Activated naive CD8-positive, alpha-beta T cell treated with anti-CD3 and anti-CD28 coated beads, Interleukin-2, amount 50 U/mL, for 16 hours (primary cell): ENCODE results near the gene CELSR1.
"Not testable (repeated sequence)": the region's sequence is repeated elsewhere in the genome, so short reads cannot be mapped to it uniquely, and the experiment has no call there.

ENCODE experiments used
- DNase-seq: peaks from one replicate; pipeline ENCODE4 v3.0.0-alpha.2; 2020; ENCODE audit warnings: low read depth, low spot score

Gene CELSR1

GRCh38 chr22:46424496-46424895, 112.9 kb downstream of the CELSR1 start:
- no peak for DNase-seq

- no peak for DNase-seq
These were observed 114.5 kb downstream of the CELSR1 start for GRCh38 chr22:46422896-46423295.

GRCh38 chr22:46421267-46421666, 116.2 kb downstream of the CELSR1 start:
- DNase-seq: no peak

- no peak for DNase-seq
These were observed 117.5 kb downstream of the CELSR1 start for GRCh38 chr22:46419754-46420571.

- DNase-seq: no peak
These were observed 118.6 kb downstream of the CELSR1 start for GRCh38 chr22:46418827-46419226.

- no peak for DNase-seq
These were observed 119.7 kb downstream of the CELSR1 start for GRCh38 chr22:46417769-46418168.

- no peak for DNase-seq
These were observed 120.4 kb downstream of the CELSR1 start for GRCh38 chr22:46416891-46417580.

GRCh38 chr22:46416520-46416871, 120.9 kb downstream of the CELSR1 start:
- no peak for DNase-seq

- DNase-seq: no peak
These were observed 121.5 kb downstream of the CELSR1 start for GRCh38 chr22:46415776-46416519.

GRCh38 chr22:46414704-46415103, 122.7 kb downstream of the CELSR1 start:
- DNase-seq: no peak

- no peak for DNase-seq
These were observed 123.6 kb downstream of the CELSR1 start for GRCh38 chr22:46413725-46414379.

GRCh38 chr22:46411347-46411746, 126.1 kb downstream of the CELSR1 start:
- no peak for DNase-seq

GRCh38 chr22:46410291-46410808, 127.1 kb downstream of the CELSR1 start:
- DNase-seq: no peak

- no peak for DNase-seq
These were observed 127.7 kb downstream of the CELSR1 start for GRCh38 chr22:46409631-46410210.

- DNase-seq: no peak
These were observed 128.6 kb downstream of the CELSR1 start for GRCh38 chr22:46408568-46409506.

GRCh38 chr22:46407748-46408147, 129.7 kb downstream of the CELSR1 start:
- no peak for DNase-seq

- DNase-seq: no peak
These were observed 130.6 kb downstream of the CELSR1 start for GRCh38 chr22:46406791-46407190.

- DNase-seq: no peak
These were observed 131.1 kb downstream of the CELSR1 start for GRCh38 chr22:46406349-46406748.

GRCh38 chr22:46405901-46406300, 131.5 kb downstream of the CELSR1 start:
- no peak for DNase-seq

GRCh38 chr22:46403880-46404279, 133.5 kb downstream of the CELSR1 start:
- DNase-seq: not testable (repeated sequence)
